Measurements from ENCODE around the gene SH3PXD2B. TPM values are rescaled to one million over a fixed set of nuclear protein-coding genes. Genes with fewer than 3 reads are reported as not detected.

SH3PXD2B gene
- total and polyA plus RNA-seq, 2 of the 4 experiments (the other 2 are of a cell fraction): 8.2 to 14.4 TPM

GRCh38 chr5:172481011-172481800 lies 26.9 kb upstream of the SH3PXD2B start:
- no peaks in the 10 kb centered on the region for H3K36me3 ChIP-seq (ENCODE audit: control insufficient read depth, insufficient read depth, low read length)
- BruUV-seq (replicated peaks): no TSS peak
- POLR2A ChIA-PET (ENCODE audit: unreplicated experiment): no interaction called here
- no peak overlapping the region for H4K8ac ChIP-seq (ENCODE audit: low read depth in 2 of 2, low read length in 2 of 2)
- no peak overlapping the region for H3K4ac ChIP-seq (ENCODE audit: low read depth, low read length)
- no peak overlapping the region for H2BK5ac ChIP-seq (ENCODE audit: low read depth, low read length, poor library complexity, severe bottlenecking)
- no peak overlapping the region for H2AK5ac ChIP-seq (ENCODE audit: low read depth, low read length)
- H3K18ac ChIP-seq (ENCODE audit: low read depth, low read length): no peak overlapping the region
- intact Hi-C loops (cut with micrococcal nuclease): no loop called here
- CTCF ChIA-PET: interaction anchor here (1.0 to 3.4 kb wide), 2 partner anchors 216 kb away, joined by 4 to 24 read pairs; no protein-coding TSS in a partner anchor
- no peak overlapping the region for H2AFZ ChIP-seq (replicated peaks; ENCODE audit: low read length, poor library complexity)
- no peak overlapping the region for H3K27ac ChIP-seq (ENCODE audit: insufficient read depth, low read length)
- H3K14ac ChIP-seq (replicated peaks; ENCODE audit: low read depth, low read length): no peak overlapping the region
- no peaks in the 10 kb centered on the region; the same call in 1 of the 2 replicates for H3K9me3 ChIP-seq (ENCODE audit: control insufficient read depth, insufficient read depth, low read length)
- H4K20me1 ChIP-seq (ENCODE audit: insufficient read depth, low read length): no peaks in the 10 kb centered on the region
- H2BK120ac ChIP-seq (ENCODE audit: low read depth, low read length): no peak overlapping the region
- no peak overlapping the region for H3K9ac ChIP-seq (ENCODE audit: low read depth, low read length)
- H4K5ac ChIP-seq (ENCODE audit: low read depth, low read length): no peak overlapping the region
- no peaks in the 10 kb centered on the region for H3K4me1 ChIP-seq (ENCODE audit: control insufficient read depth, insufficient read depth, low read length)
- H2BK20ac ChIP-seq (ENCODE audit: low read depth, low read length): no peak overlapping the region
- peaks cover 8% of the 10 kb centered on the region for H3K27me3 ChIP-seq (ENCODE audit: control insufficient read depth, insufficient read depth, low read length)
- no peak overlapping the region for H3K23ac ChIP-seq (ENCODE audit: low read depth, low read length)
- no peak overlapping the region for H3K56ac ChIP-seq (ENCODE audit: extremely low read depth, insufficient read depth, low read length)
- no peak overlapping the region for H4K91ac ChIP-seq (ENCODE audit: insufficient read depth, low read depth, low read length)
- H2AK9ac ChIP-seq (replicated peaks; ENCODE audit: low read depth, low read length, poor library complexity): no peak overlapping the region
- DNase-seq (no peak), ATAC-seq (ENCODE audit: low read depth) (no peak)
- in situ Hi-C loops (cut with MboI; ENCODE audit: low sequenced_read_pairs): no loop called here
- H2BK15ac ChIP-seq (ENCODE audit: low read depth, low read length): no peak overlapping the region
- H3K79me1 ChIP-seq (ENCODE audit: low read depth in 1 of 2, low read length in 2 of 2): no peaks in the 10 kb centered on the region
- no peak for TF ChIP-seq CHD1 (IDR thresholded peaks at IDR 0.05; ENCODE audit: low read depth, low read length)
- 100% methylated on average over 1 of the region's 10 CpGs; no CpG with 5 or more reads in 1 of the 2 experiments for WGBS, 2 experiments (ENCODE audit: extremely low coverage in 2 of 2, insufficient read length in 1 of 2)
- dilution Hi-C loops (cut with HindIII; ENCODE audit: low sequenced_read_pairs, unreplicated experiment): no loop called here
- no peak overlapping the region for H3K4me3 ChIP-seq (ENCODE audit: insufficient read depth, low read depth, low read length)
- H3K9me1 ChIP-seq (ENCODE audit: insufficient read depth, low read length): peaks cover 5% of the 10 kb centered on the region; the same call in 1 of the 2 replicates
- H3K4me2 ChIP-seq (ENCODE audit: low read depth, low read length): no peak overlapping the region

Measured in IMR-90 (cell line).